ENCODE results near the gene SAMD5. TPM values are rescaled to one million over a fixed set of nuclear protein-coding genes. Genes with fewer than 3 reads are reported as not detected.

SAMD5 gene
- total and polyA plus RNA-seq, 2 experiments from 2014 or later: 0.07 to 0.12 TPM

DNA sequence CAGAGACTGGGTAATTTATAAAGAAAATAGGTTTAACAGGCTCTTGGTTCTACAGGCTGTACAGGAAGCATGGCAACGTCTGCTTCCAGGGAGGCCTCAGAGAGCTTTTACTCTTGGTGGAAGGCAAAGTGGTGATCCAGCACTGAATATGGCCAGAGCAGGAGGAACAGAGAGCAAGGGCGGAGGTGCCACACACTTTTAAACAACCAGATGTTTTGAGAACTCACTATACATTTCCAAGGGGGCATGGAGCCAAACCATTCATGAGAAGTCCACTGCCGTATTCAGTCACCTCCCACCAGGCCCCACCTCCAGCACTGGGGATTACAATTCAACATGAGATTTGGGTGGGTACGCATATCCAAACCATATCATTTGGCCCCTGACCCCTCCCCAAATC lies 18.7 kb downstream of the SAMD5 start:
- no peaks in the 10 kb centered on the region for H3K27me3 ChIP-seq
- H3K4me1 ChIP-seq (ENCODE audit: low read depth): no peaks in the 10 kb centered on the region
- H3K9me3 ChIP-seq (ENCODE audit: low read depth): no peaks in the 10 kb centered on the region
- no peaks in the 10 kb centered on the region for H3K36me3 ChIP-seq
- no peak overlapping the region for H3K4me3 ChIP-seq
- TF ChIP-seq, protein P1, sequence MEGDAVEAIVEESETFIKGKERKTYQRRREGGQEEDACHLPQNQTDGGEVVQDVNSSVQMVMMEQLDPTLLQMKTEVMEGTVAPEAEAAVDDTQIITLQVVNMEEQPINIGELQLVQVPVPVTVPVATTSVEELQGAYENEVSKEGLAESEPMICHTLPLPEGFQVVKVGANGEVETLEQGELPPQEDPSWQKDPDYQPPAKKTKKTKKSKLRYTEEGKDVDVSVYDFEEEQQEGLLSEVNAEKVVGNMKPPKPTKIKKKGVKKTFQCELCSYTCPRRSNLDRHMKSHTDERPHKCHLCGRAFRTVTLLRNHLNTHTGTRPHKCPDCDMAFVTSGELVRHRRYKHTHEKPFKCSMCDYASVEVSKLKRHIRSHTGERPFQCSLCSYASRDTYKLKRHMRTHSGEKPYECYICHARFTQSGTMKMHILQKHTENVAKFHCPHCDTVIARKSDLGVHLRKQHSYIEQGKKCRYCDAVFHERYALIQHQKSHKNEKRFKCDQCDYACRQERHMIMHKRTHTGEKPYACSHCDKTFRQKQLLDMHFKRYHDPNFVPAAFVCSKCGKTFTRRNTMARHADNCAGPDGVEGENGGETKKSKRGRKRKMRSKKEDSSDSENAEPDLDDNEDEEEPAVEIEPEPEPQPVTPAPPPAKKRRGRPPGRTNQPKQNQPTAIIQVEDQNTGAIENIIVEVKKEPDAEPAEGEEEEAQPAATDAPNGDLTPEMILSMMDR (IDR thresholded peaks at IDR 0.05; ENCODE audit: low read depth, low read length): no peak
- no peak overlapping the region for H3K27ac ChIP-seq
- DNase-seq (ENCODE audit: low read depth in 1 of 2, low spot score in 1 of 2): no peak

DNA sequence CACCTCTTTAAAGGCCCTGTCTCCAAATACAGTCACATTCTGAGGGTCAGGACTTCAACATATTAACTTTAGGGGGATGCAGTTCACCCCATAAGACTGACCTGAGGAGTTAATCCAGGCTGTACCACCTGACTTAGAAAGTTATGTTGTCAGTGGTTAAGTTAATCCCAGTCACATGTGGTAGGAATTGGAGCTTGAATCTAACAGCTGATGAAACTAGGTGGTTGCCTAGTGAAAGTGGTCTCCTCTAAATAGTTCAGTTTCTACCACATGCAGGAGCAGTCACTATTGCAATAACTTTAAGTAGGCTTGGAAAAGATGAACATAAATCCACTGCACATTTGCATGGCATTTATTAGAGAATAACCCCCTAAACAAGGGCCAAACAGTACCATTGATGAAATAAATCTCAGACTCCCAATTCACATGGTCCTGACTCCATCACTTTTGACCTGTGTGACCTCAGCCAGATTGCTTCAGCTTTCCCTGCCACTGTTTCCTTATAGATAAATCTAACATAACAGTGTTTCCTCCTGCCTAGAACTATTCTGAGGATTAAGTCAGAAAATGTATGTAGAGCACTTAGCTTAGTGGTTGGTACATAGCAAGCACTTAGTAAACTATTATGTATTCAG lies 20.1 kb downstream of the SAMD5 start:
- Histone ChIP-seq H3K4me3 (no peak overlapping the region), H3K27me3 (no peaks in the 10 kb centered on the region), H3K4me1 (ENCODE audit: low read depth) (no peaks in the 10 kb centered on the region), H3K36me3 (no peaks in the 10 kb centered on the region), H3K9me3 (ENCODE audit: low read depth) (no peaks in the 10 kb centered on the region), H3K27ac (no peak overlapping the region)
- DNase-seq (ENCODE audit: low read depth in 1 of 2, low spot score in 1 of 2): no peak
- TF ChIP-seq, protein P1 (IDR thresholded peaks at IDR 0.05; ENCODE audit: low read depth, low read length): no peak

DNA sequence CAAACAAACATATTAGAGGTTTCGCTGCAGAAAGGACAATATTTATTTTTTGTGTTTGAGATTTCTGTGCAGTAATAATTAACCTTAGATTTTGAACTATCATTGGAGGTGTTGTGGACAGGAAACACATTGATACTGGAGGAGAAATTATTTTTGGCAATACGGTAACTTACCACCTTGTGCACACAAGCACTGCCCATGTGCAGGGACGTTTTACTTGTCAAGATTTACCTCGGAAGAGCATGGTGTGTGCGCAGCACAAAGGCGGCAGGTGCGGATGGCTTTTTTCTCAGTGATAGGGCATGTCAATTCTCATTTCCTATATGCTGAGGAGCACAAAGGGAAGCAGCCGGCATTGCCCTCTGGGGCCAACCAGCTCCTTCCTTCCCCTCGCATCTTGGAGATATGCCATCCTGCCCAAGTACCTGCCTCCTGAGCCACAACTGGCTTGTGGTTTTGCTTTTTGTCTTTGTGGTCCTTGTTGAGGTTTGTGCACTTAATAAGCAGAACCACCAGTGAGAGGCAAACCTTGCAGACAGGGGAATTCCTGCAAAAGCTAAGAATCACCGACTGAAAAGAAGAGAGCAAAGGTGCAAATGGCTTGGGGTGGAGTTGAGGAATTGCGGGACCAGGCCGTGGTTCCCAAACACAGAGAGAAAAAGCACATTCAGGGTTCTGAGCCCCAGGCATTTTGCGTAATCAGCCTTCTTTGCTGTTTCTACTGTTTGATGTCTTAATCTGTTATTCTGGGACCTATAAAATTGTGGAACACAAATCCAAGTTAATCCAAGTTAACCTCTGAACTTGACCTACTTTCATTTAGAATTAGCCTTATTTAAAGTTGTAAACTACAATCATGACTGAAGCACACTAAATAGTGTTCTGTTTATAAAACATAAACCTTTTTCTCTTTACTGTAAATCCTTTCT lies 21.9 kb downstream of the SAMD5 start:
- no peak overlapping the region for H3K4me3 ChIP-seq
- no peaks in the 10 kb centered on the region for H3K4me1 ChIP-seq (ENCODE audit: low read depth)
- TF ChIP-seq, protein P1 (IDR thresholded peaks at IDR 0.05; ENCODE audit: low read depth, low read length): no peak
- H3K9me3 ChIP-seq (ENCODE audit: low read depth): no peaks in the 10 kb centered on the region
- H3K27me3 ChIP-seq: no peaks in the 10 kb centered on the region
- no peaks in the 10 kb centered on the region for H3K36me3 ChIP-seq
- no peak for DNase-seq (ENCODE audit: low read depth in 1 of 2, low spot score in 1 of 2)
- H3K27ac ChIP-seq: no peak overlapping the region

DNA sequence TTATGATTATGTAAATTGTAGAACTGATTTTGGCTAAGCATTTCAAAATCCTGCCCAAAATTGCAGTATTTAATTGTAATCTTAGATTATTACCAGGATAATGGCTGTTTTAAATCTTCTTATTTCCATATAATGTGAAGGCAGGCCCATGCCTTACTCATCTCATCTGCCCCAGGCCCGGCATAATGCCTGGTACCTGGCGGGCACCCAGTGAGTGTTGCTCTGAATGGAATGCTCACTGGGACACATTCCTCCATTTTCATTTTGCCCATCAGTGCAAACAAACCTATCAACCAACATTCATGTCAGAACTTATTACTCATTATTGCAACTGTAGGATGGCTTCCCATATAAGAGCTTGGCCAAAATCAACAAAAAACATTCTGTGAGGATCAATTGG lies 22.8 kb downstream of the SAMD5 start:
- Histone ChIP-seq H3K9me3 (ENCODE audit: low read depth) (no peaks in the 10 kb centered on the region), H3K4me3 (no peak overlapping the region), H3K36me3 (no peaks in the 10 kb centered on the region), H3K27ac (no peak overlapping the region), H3K27me3 (no peaks in the 10 kb centered on the region), H3K4me1 (ENCODE audit: low read depth) (no peaks in the 10 kb centered on the region)
- TF ChIP-seq, protein P1 (IDR thresholded peaks at IDR 0.05; ENCODE audit: low read depth, low read length): no peak
- DNase-seq (ENCODE audit: low read depth in 1 of 2, low spot score in 1 of 2): no peak

DNA sequence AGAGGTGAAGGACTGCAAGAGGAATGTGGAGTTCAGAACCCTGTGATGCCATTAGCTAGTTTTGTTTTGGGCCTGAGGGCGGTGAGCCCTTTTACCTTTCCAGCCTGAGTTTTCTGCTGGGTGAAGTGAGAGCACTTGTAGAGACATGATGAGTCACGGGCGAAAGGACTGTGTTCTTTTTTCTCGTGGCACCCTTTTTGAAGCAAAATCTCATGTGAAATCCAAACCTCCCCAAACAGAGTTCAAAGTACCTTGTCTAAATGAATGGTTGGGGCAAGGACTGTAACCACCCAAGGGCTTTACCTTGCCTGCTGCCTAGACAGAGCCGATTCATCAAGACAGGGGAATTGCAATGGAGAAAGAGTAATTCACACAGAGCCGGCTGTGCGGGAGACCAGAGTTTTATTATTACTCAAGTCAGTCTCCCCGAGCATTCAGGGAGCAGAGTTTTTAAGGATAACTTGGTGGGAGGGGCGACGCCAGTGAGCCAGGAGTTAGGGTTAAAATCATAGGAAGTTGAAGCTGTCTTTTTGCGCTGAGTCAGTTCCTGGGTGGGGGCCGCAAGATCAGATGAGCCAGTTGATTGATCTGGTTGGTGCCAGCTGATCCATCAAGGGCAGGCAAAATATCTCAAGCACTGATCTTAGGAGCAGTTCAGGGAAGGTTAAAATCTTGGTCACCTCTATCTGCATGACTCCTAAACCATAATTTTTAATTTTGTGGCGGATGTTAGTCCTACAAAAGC lies 25.8 kb downstream of the SAMD5 start:
- no peak for DNase-seq (ENCODE audit: low read depth in 1 of 2, low spot score in 1 of 2)
- Histone ChIP-seq H3K9me3 (ENCODE audit: low read depth) (no peaks in the 10 kb centered on the region), H3K27me3 (no peaks in the 10 kb centered on the region), H3K4me1 (ENCODE audit: low read depth) (no peaks in the 10 kb centered on the region), H3K4me3 (no peak overlapping the region), H3K27ac (no peak overlapping the region), H3K36me3 (no peaks in the 10 kb centered on the region)
- TF ChIP-seq, protein P1 (IDR thresholded peaks at IDR 0.05; ENCODE audit: low read depth, low read length): no peak

Measured in cardiac muscle cell (in vitro differentiated cells and primary cell).